NCI-H526 treated with DMSO at 0.1 percent for 48 hours (cell line): Measurements from ENCODE around the gene GRID2.
"Not testable (repeated sequence)": the region's sequence is repeated elsewhere in the genome, so short reads cannot be mapped to it uniquely, and the experiment has no call there.

Source experiments
- DNase-seq: peaks from one replicate; lab custom pipeline; 2025; lab: John Stamatoyannopoulos, UW

Gene GRID2

GRCh38 chr4:92303621-92304027, at the start of gene GRID2:
Gene GRID2 (plus strand): TSS chr4:92303966.
- DNase-seq: peak; percentile 40

DNA sequence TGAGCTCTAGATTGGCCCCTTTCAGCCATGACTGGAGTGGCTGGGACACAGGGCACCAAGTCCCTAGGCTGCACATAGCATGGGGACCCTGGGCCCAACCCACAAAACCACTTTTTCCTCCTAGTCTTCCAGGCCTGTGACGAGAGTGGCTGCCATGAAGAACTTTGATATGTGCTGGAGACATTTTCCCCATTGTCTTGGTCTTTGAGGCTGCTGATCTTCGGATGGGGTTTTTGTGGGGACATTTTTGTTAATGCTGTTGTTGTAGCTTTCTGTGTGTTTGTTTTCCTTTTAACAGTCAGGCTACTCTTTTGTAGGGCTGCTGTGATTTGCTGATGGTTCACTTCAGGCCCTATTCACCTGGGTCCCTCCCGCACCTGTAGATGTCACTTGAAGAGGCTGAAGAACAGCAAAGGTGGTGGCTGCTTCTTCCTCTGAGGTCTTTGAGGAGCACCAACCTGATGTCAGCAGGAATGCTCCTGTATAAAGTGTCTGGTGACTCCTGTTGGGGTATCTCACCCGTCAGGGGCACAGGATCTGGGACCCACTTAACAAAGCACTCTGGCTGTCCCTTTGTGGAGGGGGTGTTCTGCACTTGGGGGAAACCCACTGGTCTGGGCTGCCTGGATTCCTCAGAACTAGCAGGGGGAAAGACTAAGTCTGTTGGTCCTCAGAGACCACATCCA, 49.6 kb upstream of the GRID2 start:
- no peak for DNase-seq

- DNase-seq: no peak
Measured at GRCh38 chr4:92254767-92255442, 48.9 kb upstream of the GRID2 start.

DNA sequence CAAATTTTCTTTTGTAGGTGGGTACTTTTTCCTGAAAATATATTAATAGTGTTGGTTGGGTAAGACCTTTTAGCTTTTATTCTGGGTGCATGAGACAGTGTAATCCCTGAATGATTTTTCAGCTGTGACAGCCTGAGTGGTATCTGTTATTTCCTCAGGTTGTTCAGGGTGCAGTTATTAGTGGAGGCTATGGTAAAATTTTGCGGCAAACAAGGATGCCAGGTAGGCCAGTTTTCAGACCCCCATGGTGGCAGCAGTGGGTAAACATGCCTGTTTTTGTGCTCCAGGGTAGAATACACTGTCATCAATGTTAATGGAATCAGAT, 47.9 kb upstream of the GRID2 start:
- no peak for DNase-seq

- no peak for DNase-seq
Measured at GRCh38 chr4:92257931-92258857, 45.6 kb upstream of the GRID2 start.

- no peak for DNase-seq
Measured at GRCh38 chr4:92261256-92261655, 42.5 kb upstream of the GRID2 start.

- DNase-seq: no peak
Measured at GRCh38 chr4:92262371-92262770, 41.4 kb upstream of the GRID2 start.

- DNase-seq: no peak
Measured at GRCh38 chr4:92263010-92263409, 40.8 kb upstream of the GRID2 start.

- DNase-seq: no peak
Measured at GRCh38 chr4:92263575-92263974, 40.2 kb upstream of the GRID2 start.

GRCh38 chr4:92264163-92264562, 39.6 kb upstream of the GRID2 start:
- DNase-seq: no peak

DNA sequence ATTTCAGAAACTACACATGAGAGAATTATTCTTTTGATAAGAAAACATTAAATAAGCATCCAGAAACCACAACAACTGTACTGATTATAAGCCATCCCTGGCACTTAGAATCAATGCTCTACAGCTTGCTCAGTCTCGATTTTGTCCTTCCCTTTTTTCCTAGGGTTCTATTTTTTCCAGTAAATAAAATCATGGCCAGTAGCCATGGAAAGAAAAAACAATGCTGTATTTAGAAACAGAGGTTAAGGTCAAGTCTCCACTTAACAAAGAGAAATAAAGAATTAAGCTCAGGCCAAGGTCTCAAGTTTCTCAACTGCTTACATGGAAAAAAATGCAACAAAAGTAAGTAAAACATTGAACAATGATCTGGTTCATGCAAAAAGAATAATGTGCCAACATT, 38.7 kb upstream of the GRID2 start:
- no peak for DNase-seq

- no peak for DNase-seq
Measured at GRCh38 chr4:92265798-92266197, 38.0 kb upstream of the GRID2 start.

DNA sequence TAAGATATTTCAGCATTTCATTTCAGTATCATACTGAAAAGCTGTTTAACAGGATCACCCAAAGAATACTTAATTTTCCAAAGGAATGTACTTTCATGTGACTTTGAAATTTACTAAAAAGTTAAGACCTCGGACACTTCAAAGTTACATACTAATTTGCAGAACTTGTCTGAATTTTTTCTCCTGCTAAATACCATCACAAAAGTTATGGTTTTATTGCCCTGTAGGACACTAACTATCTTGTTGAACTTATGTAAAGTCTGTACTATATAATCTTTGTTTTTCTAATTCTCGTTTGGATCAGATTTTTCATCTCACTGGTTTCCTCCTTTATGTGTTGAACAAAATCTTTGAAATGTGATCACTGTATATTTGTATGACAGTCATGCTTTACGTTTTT, 37.2 kb upstream of the GRID2 start:
- no peak for DNase-seq

DNA sequence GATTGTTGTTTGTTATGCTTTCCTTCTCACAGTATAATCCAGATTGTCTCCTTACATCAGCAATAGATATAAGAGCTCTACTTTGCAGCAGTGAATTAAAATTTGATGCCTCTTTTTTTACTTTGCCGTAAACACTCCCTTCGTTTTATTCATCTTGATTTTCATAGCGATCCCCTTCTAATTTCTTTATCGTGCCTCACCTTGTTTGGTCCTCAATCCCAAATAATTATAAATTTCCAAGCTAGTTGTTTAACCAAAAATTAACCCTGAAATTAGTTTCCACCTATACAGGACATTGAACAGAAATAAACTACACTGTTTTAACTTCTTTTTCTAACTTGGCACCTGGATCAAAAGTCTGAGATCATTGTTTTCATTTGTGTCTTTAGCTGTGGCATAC, 35.1 kb upstream of the GRID2 start:
- DNase-seq: no peak

DNA sequence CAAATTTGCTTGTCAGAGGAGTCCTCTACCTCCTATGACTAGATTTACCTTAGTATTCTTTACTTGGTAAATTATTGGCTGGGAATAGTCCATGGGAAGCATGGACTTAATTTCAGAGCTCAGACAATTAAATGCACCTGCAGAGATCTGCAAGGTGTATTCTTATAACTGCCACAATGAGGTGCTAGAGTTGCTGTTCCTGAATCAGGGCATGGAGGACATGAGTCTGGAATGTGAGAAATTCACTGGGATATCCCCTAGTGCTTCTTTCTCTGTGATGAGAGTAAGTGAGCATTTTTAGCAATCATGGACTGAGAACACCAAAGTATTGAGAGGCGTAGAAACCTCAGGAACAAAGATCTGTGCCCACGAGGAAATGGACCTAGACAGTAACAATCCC, 32.9 kb upstream of the GRID2 start:
- DNase-seq: no peak

DNA sequence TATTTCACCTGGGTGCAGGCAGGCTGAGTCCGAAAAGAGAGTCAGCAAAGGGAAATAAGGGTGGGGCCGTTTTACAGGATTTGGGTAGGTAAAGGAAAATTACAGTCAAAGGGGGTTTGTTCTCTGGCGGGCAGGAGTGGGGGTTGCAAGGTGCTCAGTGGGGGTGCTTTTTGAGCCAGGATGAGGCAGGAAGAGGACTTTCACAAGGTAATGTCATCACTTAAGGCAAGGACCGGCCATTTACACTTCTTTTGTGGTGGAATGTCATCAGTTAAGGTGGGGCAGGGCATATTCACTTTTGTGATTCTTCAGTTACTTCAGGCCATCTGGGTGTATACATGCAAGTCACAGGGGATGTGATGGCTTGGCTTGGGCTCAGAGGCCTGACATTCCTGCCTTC, 32.2 kb upstream of the GRID2 start:
- DNase-seq: not testable (repeated sequence)

DNA sequence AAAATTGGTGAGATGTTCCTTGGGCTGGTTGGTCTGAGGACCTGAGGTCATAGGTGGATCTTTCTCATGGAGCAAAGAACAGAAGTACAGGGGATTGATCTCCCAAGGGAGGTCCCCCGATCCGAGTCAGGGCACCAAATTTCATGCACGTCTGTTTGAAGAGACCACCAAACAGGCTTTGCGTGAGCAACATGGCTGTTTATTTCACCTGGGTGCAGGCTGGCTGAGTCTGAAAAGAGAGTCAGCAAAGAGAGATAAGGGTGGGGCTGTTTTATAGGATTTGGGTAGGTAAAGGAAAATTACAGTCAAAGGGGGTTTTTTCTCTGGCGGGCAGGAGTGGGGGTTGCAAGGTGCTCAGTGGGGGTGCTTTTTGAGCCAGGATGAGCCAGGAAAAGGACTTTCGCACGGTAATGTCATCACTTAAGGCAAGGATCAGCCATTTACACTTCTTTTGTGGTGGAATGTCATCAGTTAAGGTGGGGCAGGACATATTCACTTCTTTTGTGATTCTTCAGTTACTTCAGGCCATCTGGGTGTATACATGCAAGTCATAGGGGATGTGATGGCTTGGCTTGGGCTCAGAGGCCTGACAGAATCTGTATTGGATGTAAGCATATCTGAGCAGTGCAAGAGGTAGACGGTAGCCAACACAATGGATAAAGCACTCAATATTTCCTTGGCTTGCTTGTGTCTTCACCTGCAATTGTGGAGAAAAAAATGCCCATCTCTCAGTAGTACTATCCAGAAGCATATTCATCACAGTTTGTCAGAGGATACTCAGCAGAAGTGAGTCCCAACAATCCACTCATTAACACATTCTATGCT, 26.5 kb upstream of the GRID2 start:
- not testable (repeated sequence) for DNase-seq

DNA sequence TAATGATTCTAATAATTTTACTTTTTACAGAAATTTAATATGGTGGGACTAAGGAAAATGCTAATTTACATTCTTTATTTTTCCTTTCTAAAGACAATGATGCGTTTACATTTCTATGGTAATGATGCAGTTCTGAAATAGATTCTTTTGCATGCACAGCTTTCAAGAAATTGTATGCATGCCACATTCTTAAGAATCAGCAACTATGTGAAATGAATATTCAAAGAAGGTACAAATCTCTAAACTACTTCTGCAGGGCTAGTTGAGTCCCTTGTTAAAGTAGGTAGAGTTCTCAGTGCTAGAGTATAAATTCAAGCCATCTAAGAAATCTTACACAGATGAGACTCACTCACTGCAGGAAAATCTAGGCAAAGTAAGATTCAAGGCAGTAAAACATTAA, 24.5 kb upstream of the GRID2 start:
- DNase-seq: no peak

- DNase-seq: no peak
Measured at GRCh38 chr4:92299152-92299551, 4.6 kb upstream of the GRID2 start.

DNA sequence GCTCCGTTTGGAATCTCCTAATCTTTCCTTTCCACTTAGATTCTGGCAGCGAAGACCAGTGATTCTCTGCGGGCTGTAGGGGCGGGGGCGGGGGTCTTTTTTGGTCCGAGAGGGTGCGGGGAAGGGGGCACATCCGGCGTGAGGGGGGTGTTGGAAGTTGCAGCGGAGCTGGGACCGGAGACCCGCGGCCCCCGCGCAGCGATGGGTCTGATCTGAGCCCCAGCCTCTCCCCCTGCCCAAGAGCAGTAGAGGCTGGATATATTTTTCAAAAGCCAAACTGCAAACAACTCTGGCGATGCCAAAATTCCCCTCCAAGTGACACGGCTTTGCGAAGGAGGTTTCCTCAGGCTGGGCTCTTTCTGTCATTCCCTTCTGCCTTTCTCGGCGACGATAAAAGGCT, 355 bp downstream of the GRID2 start:
- DNase-seq: no peak

GRCh38 chr4:92304606-92305005, 840 bp downstream of the GRID2 start:
- DNase-seq: peak; percentile 3
